Islet of Langerhans (tissue), 1 donor: ENCODE measurements around the gene QKI.
"Not testable (repeated sequence)": the region's sequence is repeated elsewhere in the genome, so short reads cannot be mapped to it uniquely, and the experiment has no call there.

ENCODE experiments used
- FAIRE-seq: peaks from one replicate; lab custom pipeline; 2011; peaks lifted over from hg19 to GRCh38; lab: Jason Lieb, UNC

Gene QKI

DNA sequence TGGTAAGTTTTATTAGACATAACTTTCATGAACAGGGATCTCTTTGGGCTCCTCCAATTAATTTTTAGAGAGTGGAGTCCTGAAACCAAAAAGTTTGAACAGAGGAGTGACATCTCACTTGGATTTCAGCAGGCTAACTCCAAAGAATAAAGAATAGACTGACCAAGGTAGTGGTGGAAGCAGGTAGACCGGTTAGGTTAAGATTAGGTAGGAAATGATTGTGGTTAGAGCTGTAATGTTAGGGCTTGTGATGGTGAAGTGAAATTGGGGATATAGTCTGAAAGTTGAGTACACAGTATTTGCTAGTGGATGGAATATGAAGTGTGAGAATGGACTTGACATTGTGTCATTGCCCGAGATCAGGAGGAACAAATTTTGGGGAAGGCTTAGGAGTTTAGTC lies 27.8 kb downstream of the QKI start:
- no peak for FAIRE-seq

DNA sequence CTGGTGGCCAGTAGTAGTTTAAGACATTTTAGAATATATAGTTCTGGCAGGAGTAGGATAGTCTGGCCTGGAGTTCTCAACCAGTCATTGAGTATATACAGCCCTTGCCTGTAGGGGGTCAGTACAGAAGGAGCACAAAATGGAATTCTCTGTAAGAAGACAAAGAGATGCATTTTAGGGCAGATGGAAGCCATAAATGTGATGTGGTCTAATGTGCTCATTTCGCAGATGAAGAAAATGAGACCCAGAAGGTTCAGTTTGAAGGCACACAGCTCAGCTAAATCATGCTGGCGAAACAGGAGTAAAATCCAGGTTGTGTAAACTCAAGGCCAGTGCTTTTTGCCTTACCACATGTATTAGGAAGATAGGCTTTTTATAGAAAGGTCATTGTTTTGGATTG lies 29.6 kb downstream of the QKI start:
- FAIRE-seq = no peak

DNA sequence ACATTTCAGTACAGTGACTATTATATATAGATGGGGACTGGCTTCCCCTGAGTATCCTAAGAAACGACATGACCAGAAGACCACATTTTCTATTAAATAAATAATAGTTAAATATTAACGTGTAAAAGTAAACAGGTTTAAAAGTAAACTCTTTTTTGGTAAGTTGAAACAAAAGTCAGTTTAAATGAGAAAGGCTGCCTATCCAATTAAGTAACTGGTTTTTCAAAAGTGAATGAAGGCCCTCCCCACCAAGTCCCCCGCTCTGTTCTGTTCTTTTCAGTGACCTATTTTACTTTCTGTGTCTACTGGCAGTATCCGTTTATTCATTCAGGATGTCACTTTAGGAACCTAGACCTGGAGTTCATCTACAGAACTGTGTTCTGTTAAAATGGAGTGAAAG lies 32.0 kb downstream of the QKI start:
- peak; percentile 94 for FAIRE-seq

DNA sequence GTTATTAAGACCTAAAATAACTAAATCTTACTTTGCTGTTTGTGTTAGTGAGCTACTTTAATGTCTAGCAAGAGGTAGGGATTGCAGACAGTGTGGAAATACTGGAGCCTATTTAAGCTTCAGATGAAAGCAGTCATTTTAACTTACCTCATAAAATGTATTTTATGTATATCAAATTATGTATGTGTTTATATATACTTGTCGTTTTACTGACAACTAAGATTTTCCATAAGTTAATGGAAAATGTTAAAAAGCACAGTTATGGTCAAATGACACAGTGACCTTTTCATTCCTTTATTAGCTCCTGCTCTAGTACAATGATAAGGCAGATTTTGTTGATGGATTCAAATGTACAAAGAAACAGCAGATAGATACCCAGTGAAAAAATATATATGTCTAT lies 34.6 kb downstream of the QKI start:
- FAIRE-seq = peak; percentile 92

DNA sequence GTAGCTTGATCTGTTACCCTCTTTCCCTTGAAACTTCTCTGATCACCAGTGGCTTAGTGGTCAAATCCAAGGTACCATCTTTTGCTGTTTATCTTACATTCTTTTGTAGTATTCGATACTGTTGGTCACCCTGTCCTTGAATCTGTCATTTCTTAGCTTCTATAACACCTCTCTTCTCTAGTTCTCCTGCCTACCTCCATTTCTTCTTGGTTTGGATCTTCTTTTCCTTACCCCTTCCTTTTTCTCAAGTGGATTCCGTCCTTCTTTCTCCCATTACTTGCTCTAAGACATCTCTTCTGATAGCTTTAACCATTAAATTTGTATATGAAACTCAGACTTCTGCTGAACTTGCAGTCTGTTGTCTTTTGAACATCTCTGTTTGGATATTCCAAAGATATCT lies 39.9 kb downstream of the QKI start:
- FAIRE-seq = no peak

DNA sequence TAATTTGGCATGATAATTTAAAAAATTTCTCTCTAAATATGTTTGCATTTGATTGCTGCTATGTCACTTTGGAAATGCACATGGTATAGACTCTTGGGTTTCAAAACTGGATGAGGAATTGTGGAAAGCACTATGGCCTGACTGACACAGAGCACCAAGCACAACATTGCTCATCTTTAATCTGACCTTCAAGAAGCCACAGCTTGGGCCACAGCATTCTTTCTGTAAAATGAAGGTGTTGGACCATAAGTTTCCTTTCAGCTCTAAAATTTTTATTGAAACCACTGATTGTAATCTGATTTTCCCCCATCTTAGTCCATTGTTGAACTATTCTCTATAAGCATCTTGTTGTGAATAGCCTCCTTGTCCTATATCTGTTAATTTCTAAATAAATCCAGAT lies 41.0 kb downstream of the QKI start:
- no peak for FAIRE-seq

DNA sequence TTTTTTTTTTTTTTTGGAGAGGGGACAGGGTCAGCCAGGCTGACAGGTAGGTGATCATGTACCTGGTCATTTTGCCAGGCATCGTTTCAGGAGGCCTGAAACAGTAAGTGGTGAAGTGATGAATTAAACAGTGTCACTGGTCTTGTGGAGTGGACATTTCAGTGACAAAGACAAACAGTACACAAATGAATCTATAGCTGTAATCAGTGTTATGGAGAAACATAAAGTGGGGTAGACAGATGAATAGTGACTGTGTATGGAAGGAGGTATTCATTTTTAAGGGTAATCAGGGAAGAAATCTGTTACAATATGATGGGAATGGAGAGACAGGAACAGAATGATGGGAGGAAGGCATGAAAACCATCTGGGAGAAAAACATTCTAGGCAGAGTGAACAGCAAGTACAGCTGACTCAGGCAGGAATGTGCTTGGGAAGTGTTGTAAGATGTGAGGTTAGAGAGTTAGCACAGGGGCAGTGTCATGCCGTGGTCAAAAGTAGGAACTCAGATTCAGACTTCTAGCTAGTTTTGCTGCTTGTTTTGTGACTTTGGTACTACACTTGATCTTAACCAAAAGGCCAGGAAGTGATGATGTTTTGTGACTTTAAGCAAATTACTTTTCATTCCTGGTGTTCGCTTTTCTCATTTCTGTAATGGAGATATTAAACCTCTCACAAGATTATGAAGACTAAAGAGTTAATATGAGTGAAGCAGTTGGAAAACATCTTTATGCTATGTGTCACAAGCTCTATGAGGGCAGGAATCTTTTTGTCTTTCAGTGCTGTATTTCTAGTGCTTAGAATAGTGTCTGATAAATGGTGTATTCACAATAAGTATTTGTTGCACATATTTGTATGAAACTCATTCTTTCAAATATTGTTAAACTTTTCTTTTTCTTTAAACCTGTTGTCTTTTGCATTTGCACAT lies 43.4 kb downstream of the QKI start:
- no peak for FAIRE-seq

DNA sequence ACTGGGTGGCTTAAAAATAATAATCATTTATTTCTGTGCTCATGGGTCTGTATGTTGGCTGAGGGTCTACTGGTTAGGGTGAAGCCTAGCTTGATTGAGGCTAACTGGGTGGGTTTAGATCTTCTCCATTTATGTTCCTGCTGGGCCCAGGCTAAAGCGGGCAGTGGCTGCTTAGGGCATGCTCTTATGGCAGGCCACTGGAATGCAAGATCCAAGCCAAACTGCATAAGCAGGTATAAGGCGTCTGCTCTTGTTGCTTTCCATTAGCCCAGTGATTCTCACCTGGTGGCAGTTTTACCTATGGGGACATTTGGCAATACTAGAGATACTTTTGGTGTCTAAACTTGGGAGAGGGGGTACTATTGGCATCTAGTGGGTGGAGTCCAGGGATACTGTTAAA lies 44.5 kb downstream of the QKI start:
- FAIRE-seq = no peak

DNA sequence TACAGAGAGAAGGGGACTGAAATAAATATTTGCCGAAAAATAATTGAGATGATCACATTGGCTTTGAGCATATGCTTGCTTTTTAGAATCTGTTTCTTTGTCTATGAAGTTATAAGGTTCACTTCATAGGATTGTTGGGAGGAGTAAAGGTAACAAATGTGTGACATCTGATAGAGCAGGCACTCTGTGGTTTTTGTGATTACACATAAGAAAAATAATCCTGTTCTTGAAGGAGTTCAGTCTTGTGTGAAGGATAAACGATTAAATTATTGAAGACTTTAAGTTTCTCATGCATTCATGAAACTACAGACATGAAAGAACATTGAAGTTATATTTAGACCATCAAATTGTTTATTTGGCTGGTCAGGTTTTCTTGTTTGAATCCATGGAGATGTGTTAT lies 45.0 kb downstream of the QKI start:
- peak; percentile 55 for FAIRE-seq

DNA sequence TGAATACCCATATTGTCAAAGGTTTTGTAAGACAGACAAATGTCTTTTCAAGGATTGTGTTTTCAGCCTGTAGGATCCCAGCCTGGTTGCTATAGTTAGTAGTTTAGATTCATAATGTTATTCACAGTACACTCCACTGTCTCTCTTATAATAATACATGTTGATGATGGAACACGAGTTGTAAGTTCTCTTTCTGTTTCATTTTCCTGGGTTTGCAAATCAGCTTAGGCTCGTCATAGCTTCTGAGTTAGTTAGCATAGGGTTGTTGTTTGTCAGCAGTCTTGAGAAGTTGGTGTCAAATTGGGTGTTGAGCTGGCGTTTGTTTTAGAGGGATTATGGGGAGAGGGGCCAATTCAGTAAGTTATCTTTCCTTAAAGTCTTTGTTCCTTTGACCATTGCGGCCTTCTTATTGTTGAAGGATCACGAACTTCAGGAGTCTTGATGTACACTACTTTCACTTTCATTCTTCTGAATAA lies 45.8 kb downstream of the QKI start:
- FAIRE-seq = peak; percentile 41

DNA sequence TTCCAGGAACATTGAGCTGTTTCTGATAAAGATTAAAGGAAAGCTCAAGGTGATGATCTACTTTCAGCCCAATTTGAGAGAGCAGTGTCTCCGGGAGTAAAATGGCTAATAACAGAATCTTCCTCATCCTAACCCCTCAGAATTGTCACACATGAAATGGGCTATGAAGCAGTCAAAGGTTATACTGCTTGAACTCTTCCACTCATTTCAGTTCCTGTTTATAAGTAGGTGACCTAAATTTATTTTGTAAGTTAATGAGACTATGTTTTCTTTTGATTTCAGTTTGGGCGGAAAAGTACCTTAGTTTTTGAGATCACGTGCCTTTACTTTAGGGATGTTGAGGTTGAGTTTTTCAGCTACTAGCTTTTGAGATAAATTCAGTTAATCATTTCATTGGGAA lies 47.2 kb downstream of the QKI start:
- peak; percentile 65 for FAIRE-seq

DNA sequence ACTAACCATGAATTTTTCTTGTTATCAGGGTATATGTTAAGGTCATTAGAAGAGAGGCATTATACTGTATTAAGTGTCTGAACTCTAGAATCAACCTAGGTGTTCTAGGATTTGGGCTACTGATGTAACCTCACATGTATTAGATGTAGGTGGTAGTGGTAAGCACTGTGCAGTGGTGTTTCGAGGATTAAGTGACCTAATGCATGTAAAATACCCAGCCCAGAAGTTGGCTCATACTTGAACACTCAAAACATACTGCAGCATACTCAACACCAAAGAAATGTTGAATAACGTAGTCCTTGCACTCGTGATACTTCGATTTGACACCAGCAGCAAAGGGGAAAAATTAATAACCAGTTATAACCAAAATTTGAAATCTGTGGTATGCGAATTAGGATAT lies 48.7 kb downstream of the QKI start:
- FAIRE-seq = no peak

DNA sequence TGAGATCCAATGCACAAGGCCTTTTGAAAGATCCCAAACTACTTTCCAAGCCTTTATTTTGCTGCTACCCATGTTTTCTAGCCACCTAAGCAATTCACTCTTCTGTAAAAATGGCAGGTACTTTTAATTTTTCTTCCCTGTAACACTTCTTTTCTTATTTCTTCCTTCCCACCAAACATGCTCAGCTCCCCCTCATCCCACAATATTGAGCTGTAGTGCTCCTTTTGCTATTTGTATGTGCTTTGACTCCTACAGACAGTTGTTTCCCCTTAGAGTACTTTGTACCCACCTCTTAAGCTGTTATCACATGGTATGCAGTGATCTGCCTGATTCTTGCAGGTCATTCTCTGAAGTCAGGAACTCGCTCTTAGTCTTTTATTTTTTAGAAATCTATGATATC lies 49.3 kb downstream of the QKI start:
- FAIRE-seq = no peak

DNA sequence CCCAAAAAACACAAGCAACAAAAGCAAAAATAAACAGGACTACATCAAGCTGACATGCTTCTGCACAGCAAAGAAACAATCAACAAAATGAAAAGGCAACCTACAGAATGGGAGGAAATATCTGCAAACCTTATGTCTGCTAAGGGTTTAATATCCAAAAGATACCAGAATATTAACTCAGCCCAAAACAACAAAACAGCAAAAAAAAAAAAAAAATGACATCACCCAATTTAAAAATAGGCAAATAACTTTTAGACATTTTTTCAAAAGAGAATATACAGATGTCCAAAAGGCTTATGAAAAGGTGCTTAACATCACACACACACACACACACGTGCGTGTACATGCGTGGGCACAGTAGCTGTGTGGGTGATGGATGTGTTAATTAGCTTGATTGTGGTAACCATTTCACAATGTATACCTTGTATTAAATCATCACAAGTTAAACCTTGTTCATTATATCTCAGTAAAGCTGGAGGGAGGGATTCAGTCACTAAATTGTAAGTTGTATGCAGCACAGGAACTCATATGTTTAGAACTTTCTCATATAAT lies 52.4 kb downstream of the QKI start:
- FAIRE-seq = no peak

DNA sequence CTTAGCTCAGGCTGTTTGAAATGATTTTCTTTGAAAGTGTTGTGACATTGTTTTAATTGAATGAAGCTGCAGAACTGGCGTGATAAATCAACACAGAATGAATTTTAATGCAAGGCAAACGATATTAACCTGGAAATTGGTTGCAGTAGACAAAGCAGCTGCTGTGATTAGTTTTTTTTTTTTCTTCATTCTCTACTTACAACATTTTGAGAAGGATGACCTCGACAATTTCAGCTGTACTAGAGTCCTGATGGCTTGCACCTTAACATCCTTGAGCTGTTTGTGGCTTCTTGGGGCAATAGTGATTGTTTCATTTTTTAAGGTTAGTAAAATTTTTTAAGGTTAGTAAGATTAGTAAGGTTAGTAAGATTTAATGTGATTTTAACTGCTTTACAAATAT lies 54.2 kb downstream of the QKI start:
- FAIRE-seq = peak; percentile 96

DNA sequence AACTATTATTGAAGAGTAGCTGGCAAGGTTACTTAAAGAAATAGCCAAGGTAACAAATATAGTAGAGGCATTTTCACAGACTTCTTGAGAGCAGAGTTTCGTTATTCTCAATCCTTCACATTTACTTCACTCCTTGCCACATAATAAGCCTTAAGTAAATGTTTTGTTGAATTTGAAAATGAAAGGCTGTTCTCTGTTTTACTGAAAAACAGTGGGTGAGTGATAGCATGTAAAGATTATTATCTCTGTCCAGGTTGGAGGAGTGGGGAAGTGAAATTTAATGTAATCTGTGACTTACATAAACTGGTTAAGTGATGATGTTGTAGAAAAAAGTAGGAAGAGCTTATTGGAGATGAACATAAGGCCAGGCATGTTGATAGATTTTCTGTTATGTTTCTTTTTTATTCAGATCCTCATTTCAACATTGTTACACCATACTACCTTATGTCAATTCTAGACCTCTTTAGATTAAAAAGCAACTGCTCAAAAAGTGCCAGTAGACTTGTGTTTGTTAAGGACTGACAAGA lies 55.0 kb downstream of the QKI start:
- no peak for FAIRE-seq

DNA sequence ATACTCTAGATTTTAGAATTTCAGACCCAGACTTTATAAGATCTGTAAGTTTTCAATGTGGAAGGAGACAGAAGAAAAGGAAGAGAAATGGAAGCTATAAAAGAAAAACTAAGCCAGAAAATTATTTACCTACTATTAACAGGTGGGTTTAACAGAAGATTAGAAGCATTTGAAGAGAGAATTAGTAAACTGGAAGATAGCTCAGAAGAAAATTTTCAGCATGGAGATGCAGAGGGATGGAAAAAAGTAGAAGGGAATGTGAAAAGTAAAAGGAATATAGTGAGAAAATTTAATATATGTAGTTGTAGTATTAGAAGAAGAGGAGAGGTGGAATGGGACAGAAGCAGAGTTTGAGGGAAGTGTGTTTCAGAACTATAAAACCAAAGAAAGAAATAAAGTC lies 56.1 kb downstream of the QKI start:
- no peak for FAIRE-seq

DNA sequence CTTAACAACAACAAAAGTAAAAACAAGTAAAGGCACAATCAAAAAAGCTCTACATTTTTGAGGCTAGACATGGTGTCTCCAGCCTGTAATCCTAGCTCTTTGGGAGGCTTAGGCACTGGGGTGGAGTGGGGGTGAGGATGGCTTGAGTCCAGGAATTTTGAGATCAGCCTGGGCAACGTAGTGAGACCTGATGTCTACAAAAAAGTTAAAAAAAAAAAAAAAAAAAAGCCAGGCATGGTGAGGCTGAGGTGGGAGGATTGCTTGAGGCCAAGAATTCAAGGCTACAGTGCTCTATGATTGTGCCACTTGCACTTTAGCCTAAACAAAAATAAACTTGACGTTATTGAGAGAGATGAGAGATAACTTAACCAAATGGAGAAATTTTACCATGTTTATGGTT lies 60.1 kb downstream of the QKI start:
- no peak for FAIRE-seq

DNA sequence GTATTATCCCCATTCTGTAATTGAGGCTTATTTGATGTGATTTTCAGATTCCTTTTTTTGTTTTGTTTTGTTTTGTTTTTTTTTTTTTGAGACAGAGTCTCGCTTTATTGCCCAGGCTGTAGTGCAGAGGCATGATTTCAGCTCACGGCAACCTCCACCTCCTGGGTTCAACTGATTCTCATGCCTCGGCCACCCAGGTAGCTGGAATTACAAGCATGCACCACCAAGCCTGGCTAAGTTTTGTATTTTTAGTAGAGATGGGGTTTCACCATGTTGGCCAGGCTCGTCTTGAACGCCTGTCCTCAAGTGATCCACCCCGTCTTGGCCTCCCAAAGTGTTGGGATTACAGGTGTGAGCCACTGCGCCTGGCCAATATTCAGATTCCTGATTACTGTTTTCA lies 62.4 kb downstream of the QKI start:
- FAIRE-seq = not testable (repeated sequence)

DNA sequence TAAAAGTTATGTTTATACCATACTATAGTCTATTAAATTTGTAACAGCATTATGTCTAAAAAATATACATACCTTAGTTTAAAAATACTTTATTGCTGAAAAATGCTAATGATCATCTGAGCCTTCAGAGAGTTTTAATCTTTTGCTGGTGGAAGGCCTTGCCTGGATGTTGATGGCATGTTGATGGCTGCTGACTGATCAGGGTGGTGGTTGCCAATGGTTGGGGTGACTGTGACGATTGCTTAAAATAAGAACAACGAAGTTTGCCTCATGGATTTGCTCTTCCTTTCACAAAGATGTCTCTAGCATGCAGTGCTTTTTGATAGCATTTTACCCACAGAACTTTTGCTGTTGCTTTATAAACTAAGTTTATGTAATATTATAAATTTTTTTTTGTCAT lies 68.6 kb downstream of the QKI start:
- FAIRE-seq = no peak

DNA sequence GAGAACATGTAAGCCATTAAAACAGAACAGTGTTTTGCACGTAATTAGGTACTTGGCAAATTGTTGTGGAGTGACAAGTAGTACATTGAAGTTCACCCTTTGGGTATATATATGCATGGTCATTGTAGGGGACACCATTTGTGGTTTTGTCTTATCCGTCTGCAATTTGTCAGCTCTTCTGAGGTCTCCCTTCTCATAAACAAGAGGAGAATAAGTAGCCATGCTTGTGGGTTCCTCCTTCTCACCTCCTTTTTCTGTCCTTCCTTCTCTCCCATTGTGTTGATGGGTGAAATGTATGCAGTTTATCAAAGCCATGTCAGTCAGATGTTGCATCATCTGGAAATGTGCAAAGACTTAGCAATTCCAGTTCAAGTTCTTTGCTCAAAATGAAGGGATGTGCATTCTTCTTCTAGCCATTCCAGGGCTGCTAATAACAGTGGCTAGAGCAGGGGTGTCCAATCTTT lies 70.9 kb downstream of the QKI start:
- FAIRE-seq = no peak

DNA sequence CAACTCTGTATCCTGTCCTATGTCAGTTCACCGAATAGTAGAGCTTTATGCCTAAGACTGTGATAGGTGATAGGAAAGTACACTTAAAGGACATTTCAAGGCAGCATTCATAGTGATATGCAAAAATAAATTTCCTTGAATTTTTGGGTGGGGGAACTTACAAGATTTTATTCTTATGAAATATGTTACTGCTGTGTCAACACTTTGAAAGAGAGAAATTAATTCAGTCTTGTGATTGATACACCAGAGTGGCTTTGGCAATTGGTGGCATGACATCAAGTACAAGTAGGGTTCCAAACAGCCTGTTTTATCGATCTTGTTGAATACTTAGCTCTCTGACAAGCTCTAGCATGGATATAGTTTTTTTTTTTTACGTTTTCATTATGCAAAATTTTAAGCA lies 72.3 kb downstream of the QKI start:
- FAIRE-seq = no peak

DNA sequence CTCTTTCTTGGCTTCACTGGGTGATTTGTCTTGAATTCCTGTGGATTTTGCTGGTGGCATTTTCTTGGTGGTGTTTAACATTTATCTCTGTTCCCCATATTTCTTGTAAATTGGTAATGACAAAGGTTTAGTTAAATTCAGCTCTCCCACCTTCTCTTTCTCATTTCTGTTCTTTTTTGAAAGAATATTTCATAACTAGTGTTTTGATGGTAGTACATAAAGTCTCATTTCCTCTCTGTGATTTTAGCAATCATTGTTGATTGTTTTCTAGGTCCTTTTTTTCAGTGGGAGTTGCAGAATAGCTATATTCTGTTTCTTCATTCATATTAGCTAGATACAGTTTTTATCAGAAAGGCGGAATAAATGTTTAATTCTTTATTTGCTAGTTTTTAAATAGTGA lies 73.1 kb downstream of the QKI start:
- no peak for FAIRE-seq

DNA sequence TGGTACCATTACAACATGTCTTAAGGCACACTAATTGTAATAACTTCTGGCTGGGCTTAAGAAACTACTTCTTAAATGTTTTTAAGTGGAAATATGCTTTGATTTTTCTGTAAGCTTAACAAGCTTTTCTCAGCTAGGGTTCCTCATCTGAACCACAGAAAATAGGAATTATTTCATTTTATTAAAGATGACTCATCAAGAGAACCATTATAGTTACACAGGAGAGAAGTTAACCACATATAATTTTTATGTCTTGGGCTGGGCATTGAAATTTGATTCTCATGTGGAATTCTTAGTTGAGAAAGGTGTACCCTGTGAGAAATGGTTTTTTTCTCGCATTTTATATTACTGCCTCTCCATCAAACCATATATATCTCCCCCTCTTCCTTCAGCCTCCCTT lies 75.1 kb downstream of the QKI start:
- no peak for FAIRE-seq
